GF-D8 (cell line): ENCODE measurements around the gene TTC1.
"Not testable (repeated sequence)": the region's sequence is repeated elsewhere in the genome, so short reads cannot be mapped to it uniquely, and the experiment has no call there.

ENCODE experiments used
- DNase-seq: peaks from one replicate; lab custom pipeline; 2025; lab: John Stamatoyannopoulos, UW

TTC1 gene

DNA sequence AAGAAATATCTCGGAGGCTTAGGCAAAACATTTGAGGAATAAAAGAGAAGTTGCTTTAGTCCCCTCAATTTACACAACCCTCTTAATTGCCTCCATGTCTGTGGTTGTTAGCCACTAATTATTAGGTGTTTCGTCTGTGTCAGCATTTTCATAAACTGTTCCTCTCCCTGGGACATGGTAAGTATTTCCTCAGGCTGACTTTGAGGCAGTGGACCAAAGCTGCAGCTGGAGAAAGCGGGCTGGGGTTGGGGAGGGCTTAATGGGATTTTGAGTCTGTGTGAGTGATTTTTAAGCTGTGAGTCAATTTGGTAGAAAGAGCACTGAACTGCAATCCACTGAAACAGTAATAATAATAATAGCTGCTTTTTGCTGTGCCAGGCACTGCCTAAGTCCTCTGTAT, 13.0 kb upstream of the TTC1 start:
- DNase-seq, result no peak

DNA sequence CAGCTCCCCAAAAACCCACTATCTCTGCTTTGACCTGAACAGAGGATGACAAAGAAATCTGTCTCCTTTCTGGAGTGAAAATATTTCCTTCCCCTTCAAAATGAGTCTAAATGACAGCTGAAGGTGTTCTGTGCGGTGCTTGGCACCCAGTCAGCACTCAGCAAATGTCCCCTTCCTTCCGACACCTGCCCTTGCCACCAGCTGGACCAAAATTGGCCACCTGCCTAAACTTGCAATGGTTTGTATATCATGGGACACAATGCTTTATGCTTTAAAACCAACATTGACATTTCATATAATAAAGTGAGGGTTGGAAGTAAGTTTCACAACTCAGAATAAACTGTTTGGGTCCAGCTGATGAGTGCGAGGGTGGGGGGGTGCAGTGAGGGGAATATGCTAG, 7.5 kb upstream of the TTC1 start:
- DNase-seq, result no peak

DNA sequence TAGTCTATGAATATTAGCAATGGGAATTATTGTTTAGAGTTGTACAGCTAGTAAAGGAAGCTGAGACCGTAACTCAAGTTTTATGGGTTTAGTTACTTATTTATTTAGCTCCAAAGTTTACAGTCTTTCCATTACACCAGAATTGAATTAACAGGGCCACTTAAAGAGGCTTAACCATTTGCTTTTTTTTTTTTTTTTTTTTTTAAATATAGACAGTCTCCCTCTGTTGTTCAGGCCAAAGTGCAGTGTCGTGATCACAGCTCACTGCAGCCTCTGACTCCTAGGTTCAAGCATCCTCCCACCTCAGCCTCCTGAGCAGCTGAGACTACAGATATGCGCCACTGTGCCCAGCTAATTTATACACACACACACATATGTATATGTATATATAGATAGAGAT, 1.4 kb upstream of the TTC1 start:
- DNase-seq, result no peak

DNA sequence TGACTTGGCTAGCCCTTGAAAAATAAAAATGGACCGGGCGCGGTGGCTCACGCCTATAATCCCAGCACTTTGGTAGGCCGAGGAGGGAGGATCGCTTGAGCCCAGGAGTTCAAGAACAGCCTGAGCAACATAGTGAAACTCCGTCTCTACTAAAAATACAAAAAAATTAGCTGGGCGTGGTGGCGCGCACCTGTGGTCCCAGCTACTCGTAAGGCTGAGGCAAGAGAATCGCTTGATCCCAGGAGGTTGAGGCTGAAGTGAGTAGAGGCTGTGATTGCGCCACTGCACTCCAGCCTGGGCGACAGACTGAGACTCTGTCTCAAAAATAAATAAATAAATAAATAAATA, 436 bp upstream of the TTC1 start:
- DNase-seq, result not testable (repeated sequence)

DNA sequence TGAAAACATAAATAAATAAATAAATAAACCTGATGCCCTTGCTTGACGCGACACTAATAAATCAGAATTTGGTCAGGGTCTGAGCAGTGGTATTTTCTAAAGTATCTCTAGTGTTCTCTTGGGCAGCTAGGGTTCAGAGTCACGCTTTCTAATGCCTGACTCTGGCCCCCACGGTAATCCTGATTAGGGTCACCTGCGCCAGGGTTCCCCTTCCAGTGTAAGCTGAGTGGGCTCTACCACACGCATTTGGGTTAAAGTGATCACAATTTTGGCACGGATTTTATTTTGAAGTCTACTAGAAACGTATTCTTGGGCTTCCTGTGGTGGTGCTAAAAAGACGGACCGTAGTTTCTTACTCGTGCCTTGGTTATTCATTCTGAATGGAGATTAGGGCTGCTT, 651 bp downstream of the TTC1 start:
- DNase-seq, result no peak

DNA sequence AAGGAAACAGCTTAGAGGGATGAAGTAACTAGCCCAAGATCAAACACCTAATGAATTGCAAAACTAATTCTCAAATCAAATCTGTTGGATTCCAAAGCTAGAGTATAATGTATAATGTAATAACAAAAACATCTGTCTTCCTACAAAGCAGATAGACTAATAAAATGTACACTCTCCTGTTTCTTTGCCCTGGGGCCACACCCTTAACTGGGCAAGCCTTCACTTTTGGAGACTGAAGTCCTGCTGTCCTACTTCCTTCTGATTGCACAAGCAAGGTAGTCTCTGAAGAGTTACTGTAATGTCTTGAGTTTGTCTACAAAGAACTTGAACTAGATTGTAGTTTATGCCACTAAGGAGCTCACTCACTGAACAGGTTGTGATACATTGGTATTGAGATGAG, 2.5 kb downstream of the TTC1 start:
- DNase-seq, result no peak

DNA sequence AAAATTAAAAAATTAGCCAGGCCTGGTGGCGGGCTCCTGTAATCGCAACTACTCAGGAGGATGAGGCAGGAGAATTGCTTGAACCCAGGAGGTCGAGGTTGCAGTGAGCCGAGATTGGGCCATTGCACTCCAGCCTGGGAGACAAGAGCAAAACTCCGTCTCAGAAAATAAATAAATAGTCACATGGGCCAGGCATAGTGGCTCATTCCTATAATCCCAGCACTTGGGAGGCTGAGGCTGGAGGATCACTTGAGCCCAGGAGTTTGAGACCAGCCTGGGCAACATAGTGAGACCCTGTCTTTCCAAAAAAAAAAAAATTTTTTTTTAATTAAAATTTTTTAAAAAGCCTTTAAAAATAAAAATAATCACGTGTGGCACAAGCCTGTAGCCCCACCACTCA, 5.3 kb downstream of the TTC1 start:
- not testable (repeated sequence) for DNase-seq

DNA sequence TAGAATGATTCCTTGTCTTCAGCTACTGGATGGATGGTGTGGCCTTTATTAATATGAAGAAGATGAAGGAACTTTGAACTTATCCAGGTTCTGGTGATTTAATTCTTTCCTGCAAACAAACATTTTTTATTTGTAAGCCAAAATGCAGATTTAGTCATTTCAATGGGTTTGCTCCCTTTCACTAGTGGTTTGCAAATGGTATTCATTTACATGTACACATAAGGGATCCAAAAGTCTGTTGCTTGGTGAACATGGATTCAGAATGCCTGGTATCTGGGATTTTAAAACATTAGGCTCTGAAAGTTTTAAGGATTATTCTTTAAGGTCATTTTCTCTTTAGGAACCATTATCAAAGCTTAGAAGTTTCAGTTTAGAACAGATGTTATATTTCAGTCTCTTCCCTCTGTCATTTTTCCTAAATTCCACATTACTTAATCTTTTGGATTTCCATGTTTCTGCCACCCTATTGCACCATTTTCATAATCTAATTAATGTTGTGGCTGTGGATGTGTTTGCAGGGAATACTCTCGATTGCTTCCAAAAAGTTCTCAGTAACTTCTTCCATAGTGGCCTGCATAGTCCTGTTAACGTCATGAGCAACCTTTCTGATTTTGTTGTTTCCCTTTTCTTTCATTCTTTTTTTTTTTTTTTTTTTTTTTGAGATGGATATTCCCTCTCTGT, 10.1 kb downstream of the TTC1 start:
- no peak for DNase-seq

DNA sequence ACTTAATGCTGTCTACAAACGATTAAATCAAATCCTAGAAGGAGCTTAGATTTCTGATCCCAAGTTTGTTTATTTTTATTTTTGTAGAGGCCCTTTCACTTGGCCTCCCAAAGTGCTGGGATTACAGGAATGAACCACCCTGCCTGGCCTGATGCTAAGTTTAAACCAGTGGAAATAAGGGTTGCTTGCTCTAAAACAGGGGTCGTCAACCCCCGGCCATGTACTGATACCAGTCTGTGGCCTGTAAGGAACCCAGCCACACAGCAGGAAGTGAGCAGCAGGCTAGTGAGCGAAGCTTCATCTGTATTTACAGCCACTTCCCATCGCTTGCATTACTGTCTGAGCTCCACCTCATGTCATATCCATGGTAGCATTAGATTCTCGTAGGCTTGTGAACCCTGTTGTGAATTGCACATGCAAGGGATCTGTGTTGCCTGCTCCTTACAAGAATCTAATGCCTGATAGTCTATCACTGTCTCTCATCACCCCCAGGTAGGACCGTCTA, 11.4 kb downstream of the TTC1 start:
- no peak for DNase-seq

DNA sequence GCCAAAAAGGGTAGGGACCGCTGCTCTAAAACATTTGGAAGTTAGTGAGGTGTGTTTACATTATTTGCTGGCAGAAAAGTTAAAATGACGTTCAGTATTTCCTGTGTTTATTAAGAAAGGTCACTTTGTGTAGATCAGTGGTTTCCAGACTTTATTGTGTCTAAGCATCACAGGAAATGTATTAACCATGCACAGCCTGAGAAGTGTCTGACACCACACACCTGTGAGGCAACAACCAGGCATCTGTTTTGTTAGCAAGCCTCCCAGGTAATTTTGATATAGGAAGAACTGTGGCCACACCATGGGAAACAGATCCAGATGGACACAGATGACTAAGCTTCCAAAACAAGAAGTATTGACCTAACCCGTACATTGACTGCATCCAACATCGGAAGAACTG, 12.0 kb downstream of the TTC1 start:
- DNase-seq, result no peak

DNA sequence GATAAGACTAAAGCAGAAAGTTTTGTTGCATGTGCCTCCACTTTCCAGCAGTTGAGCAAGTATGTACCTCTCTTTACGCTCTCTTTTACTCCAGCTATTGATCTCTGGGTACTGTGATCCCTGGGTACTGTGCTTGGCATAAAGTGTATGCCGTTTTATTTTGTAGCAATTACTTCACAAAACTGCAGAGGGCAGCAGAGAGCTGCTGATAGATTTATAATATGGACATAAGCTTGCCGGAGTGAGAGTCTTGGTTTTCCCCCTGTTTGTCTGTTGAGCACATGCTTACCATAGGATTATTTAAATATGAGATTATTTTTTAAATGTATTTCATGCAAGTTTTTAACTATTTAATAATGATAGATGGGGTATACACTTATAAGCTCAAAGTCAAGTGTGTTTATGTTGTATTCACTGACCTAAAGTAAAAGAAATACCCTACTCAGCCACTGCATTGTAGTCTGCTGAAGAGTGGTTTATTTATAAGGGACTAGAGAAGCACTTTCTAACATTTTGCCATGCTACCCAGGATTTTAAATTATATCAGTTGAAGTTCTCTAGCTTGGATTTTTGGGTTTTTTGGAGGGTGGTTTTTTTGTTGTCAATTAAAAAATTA, 13.0 kb downstream of the TTC1 start:
- DNase-seq, result peak; percentile 26

DNA sequence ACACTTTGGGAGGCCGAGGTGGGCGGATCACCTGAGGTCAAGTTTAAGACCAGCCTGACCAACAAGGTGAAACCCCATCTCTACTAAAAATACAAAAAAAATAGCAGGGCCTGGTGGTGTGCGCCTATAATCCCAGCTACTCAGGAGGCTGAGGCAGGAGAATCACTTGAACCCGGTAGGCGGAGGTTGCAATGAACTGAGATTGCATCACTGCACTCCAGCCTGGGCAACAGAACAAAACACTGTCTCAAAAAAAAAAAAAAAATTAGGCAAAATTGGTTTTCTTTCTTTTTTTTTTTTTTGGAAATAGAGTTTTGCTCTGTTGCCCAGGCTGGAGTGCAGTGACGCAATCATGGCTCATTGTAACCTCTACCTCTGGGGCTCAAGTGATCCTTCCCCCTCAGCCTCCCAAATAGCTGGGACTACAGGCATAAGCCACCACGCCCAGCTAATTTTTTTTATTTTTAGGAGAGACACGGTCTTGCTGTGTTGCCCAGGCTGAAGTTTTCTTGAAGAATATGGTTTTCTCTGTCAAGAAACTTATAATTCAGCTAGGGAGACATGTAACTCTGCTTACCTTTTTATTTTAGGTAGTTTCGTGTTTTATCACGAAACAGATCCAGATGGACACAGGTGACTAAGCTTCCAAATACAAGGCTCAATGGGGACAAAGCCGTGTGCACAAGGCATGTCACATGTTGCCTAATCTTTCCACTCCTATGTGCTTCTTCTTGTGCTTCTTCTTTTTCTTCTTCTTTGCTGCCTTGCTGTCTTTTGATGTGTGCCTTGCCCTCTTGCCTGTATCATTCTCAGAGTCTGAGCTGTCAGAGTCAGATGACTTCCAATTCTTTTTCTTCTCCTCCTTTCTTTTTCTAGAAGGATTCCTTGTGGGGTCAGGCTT, 14.3 kb downstream of the TTC1 start:
- DNase-seq, result peak; percentile 28

DNA sequence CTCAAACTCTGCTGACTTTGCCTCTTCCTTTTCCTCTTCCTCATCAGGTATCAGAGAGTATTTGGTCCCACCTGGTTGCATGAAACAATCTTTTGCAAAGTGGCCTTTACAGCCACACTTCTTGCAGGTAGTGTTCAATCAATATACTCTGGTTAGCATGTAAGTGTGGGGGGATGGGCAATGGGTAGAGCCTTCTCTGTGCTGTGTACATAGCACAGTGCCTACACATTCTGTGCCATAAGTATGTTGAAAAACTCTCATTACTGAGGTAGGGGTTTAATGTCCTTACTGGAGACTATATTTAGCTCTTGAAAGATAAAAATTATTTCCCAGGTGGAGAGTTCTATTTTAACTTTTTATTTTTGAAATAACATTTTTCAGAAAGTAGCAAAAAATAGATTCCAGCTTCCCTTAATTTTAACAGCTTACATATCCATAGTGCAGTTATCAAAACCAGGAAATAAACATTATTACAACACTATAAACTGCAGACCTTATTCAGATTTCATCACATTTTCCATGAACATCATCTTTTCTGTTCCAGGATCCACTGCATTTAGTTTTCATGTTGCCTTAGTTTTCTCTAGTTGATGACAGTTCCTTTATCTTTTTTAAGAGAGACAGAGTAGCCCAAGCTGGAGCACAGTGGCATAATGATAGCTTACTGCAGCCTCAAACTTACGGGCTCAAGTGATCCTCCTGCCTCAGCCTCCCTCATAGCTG, 15.1 kb downstream of the TTC1 start:
- DNase-seq, result no peak

DNA sequence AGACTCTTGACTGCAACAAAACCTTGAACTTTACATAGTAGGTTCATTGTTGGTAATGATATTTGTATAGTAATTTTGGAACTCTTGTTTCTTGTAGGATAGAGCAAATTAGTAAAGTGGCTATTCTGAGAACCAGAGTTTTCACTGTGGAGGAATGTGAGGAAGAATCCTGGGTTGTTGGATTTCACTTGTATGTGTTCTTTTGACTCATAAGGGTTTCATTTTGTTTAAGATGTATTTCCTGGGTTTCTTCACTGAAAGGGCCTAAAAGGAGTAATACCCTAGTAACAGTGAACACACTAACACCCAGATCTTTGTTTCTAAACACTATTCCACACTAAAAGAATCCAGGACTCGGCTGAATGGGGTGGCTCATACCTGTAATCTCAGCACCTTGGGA, 20.1 kb downstream of the TTC1 start:
- DNase-seq, result no peak

DNA sequence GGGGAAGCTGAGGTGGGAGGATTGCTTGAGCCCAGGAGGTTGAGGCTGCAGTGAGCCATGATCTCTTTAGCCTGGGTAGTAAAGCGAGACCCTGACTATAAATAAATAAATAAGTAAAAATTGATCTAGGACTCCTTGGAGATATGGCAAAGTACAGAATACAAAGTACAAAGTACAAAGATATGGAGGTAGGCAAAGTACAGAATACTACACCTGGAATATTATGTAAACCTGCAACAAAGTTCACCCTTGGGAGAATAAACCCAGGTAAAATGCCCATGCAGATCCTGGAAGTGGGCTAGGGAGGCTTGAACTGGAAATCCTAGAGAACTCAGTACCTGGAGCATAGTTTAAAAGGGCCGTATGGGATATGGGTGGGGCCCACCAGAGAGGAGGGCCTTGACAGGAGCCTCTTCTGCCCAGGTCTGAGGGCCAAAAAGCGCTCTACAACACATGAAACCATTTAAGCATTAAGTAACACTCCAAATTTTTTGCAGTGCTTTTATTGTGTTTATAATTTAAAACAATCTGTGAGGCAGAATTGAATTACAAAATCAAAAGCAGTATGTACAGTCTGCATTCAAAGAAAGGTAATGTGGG, 20.7 kb downstream of the TTC1 start:
- DNase-seq, result no peak

DNA sequence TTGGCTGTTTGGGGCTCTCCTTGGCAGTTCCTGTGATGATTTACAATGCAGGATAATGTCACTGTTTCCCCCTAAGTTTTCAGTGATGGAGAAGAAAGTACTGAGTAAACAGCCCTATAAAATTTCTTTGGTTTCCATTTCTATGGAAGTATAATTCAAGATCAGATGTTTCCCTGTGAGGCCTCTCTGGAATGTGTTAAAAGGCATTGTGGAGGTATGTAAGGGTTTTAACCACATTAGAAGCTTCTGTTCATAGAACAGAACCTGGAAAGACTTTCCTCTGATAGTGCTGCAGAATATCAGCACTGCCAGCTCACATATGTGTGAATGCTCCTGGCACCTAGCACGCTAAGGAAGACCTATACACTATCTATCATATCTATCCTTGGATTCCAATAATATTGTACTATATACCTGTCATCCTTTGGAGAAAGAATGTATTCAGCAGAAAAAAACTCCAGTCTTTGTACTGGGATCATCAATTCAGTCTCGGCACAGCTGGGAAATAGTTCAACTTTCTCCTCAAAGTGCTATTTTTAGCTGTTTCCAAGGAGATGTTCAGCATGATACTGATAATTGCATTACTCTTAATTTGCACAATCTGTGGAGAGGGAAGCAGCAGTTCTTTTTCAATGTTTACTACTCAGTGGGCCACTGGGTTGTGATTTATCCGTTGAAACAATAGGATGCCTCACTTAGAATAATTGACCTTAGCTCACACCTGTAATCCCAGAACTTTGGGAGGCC, 21.9 kb downstream of the TTC1 start:
- no peak for DNase-seq

DNA sequence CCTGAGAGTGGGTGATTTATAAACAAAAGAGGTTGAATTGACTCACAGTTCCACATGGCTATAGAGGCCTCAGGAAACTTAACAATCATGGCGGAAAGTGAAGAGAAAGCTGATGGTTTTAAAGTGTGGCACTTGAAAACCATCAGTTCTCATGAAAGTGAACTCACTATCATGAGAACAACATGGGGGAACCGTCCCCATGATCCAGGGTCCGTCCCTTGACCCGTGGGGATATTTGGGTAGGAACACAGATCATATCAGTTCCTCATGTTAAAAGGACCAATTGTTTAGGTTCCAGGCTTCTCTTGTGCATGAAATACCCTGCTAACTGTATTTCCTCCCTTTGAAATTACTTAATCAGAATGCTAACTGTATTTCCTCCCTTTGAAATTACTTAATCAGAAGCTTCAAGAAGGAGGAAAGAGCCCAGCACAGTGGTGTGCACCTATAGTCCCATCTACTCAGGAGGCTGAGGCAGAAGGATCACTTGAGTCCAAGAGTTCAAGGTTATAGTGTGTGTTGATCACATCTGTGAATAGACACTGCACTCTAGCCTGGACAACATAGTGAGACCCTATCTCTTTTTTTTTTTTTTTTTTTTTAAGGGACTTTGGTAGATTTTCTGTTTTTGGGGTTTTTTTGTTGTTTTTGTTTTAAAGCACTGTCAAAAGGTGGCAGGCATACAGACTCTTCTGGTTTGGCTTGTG, 24.8 kb downstream of the TTC1 start:
- DNase-seq, result no peak

DNA sequence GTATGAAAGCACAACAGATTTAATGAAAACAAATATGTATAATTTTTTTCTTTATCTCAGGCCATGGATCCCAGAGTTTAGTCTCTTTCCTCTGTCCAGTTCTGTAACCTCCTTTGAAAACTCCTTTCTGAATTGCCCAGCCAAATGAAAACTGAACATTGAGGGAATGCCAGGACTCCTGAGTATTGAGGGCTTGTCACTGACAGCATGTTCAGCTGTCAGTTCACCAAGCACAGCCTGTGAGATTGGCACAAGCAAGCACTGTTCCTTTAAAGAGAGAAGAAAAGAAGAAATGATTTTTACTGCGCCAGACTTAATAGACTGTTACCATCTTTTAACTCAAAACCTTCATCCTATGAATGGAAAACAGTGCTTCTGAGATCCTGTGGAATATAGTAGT, 27.3 kb downstream of the TTC1 start:
- DNase-seq, result no peak

DNA sequence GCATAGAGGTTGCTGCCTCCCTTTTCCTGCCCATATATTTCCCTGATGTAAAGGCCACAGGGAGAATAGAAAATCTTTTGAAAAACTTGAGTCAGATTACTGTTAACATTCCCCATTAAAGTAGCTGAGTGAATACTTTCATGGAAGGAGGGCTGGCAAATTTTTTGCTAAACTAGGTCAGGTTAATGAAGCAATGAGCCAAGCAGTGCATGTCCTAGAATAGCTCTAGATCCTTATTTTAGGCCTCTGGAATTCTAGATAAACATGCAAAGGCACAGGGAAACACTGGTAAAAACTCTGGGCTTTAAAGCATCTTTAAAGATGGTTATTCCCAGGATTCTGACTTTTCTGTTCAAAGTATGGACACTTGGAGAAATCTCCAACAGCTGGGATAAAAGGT, 27.9 kb downstream of the TTC1 start:
- no peak for DNase-seq

DNA sequence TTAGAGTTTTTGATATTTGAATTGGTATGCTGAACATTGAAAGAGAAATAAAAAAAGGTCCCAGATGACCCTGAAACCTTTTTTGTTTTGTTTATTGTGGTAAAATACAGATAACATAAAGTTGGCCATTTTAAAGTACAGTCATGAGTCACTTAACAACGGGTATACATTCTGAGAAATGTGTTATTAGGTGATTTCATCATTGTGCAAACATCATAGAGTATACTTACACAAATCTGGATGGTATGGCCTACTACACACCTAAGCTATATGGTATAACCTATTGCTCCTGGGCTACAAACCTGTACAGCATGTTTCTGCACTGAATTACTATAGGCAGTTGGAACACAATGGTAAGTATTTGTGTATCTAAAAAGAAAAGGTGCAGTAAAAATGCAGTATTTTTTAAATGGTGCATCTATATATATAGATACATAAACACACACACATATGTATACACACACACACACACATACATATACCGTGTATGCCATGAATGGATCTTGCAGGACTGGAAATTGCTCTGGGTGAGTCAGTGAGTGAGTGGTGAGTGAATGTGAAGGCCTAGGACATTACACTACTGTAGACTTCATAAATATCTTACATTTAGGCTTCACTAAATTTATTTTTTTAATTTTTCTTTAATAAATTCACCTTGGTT, 31.0 kb downstream of the TTC1 start:
- DNase-seq, result no peak
